Suprapubic skin (tissue), 4 donors: ENCODE measurements around the gene MTG1. TPM values are rescaled to one million over a fixed set of nuclear protein-coding genes. Genes with fewer than 3 reads are reported as not detected.
A peak's percentile ranks its signal among the peaks of the same experiment; 100 is the strongest.
"Not testable (repeated sequence)": the region's sequence is repeated elsewhere in the genome, so short reads cannot be mapped to it uniquely, and the experiment has no call there.

ENCODE experiments used
- DNase-seq, 2 donors: peaks; one replicate each; pipeline ENCODE4 v3.0.0-alpha.2; 2019; ENCODE audit warnings: low spot score in 2 of 2
- H3K27ac ChIP-seq: fragments of 200-600 bp; sonication (generic); one replicate; pipeline ENCODE4 v1.5.1; 2019
- H3K27me3 ChIP-seq: fragments of 200-600 bp; sonication (generic); one replicate; pipeline ENCODE4 v1.5.1; 2019
- H3K36me3 ChIP-seq: fragments of 200-600 bp; sonication (generic); one replicate; pipeline ENCODE4 v1.5.1; 2019
- H3K4me1 ChIP-seq: fragments of 200-600 bp; sonication (generic); one replicate; pipeline ENCODE4 v1.5.1; 2019
- H3K4me3 ChIP-seq: fragments of 200-600 bp; sonication (generic); one replicate; pipeline ENCODE4 v1.5.1; 2019; ENCODE audit warnings: mild to moderate bottlenecking
- H3K9me3 ChIP-seq: fragments of 200-600 bp; sonication (generic); one replicate; pipeline ENCODE4 v1.5.1; 2019
- CTCF ChIP-seq, 2 donors: fragments of 200-600 bp in 1 of 2; fragments of 450-650 bp in 1 of 2; sonication (generic) in 1 of 2; IDR thresholded peaks; one replicate each; pipeline ENCODE4 v1.5.1; 2016 to 2019; ENCODE audit warnings: antibody characterized with exemption in 2 of 2, mild to moderate bottlenecking in 1 of 2, moderate library complexity in 1 of 2
- EP300 ChIP-seq: sonication (generic); formaldehyde crosslinking; IDR thresholded peaks from one replicate; pipeline ENCODE4 v1.6.1; 2017; ENCODE audit warnings: antibody characterized with exemption
- POLR2A ChIP-seq, 2 donors: fragments of 450-650 bp; IDR thresholded peaks; one replicate each; pipeline ENCODE4 v1.6.1; 2017; ENCODE audit warnings: antibody characterized with exemption in 2 of 2, mild to moderate bottlenecking in 2 of 2, moderate library complexity in 2 of 2
- POLR2AphosphoS5 ChIP-seq, 3 donors: sonication (generic); formaldehyde crosslinking; IDR thresholded peaks; one replicate each; pipeline ENCODE4 v1.6.1; 2017; ENCODE audit warnings: antibody characterized with exemption in 3 of 3
- WGBS: methylation state at CpG from one replicate; pipeline ENCODE4 v1.1.5; 2018; 5-methylcytosine and 5-hydroxymethylcytosine counted together
- total RNA-seq, 4 donors: library from RNA; depleted of rRNA; stranded (reverse); fragments of >200 nt; gene quantifications; one replicate each; pipeline ENCODE4 v1.1.0, GENCODE V29; 2016

The MTG1 gene
- total RNA-seq, 4 donors from 2014 or later = 20.5 to 79.7 (median 36.0) TPM

GRCh38 chr10:133364645-133365431, 29.1 kb upstream of the MTG1 start:
- Histone ChIP-seq H3K9me3 (no peaks in the 10 kb centered on the region), H3K4me1 (peaks cover 16% of the 10 kb centered on the region), H3K27me3 (no peaks in the 10 kb centered on the region), H3K36me3 (peaks cover 68% of the 10 kb centered on the region), H3K27ac (peak overlapping the region; percentile 56), H3K4me3 (no peak overlapping the region)
- DNase-seq = peak in 1 of 2 donors; percentile 70
- WGBS = 54% methylated on average over 26 of the region's 29 CpGs
- TF ChIP-seq CTCF (IDR thresholded peaks at IDR 0.05) (no peak), POLR2AphosphoS5 (IDR thresholded peaks at IDR 0.05) (no peak), EP300 (no peak)

- TF ChIP-seq POLR2AphosphoS5 (IDR thresholded peaks at IDR 0.05) = no peak
- no peak for TF ChIP-seq EP300
- no peak for TF ChIP-seq POLR2A (IDR thresholded peaks at IDR 0.05)
- TF ChIP-seq CTCF (IDR thresholded peaks at IDR 0.05) = no peak
- H3K9me3 ChIP-seq = no peaks in the 10 kb centered on the region
- peak in 1 of 2 donors; percentile 60 for DNase-seq
- WGBS = 76% methylated on average over 5 of the region's 13 CpGs
- no peaks in the 10 kb centered on the region for H3K27me3 ChIP-seq
- peaks cover 10% of the 10 kb centered on the region for H3K4me1 ChIP-seq
- H3K27ac ChIP-seq = peak overlapping the region; percentile 56
- no peak overlapping the region for H3K4me3 ChIP-seq
- H3K36me3 ChIP-seq = peaks cover 75% of the 10 kb centered on the region
These were observed 28.4 kb upstream of the MTG1 start for GRCh38 chr10:133365461-133366129.

- H3K36me3 ChIP-seq = peaks cover 80% of the 10 kb centered on the region
- no peak for TF ChIP-seq EP300
- H3K4me3 ChIP-seq = no peak overlapping the region
- 84% methylated on average over 12 of the region's 17 CpGs for WGBS
- DNase-seq = peak in 1 of 2 donors; percentile 41
- no peaks in the 10 kb centered on the region for H3K9me3 ChIP-seq
- H3K27ac ChIP-seq = no peak overlapping the region
- H3K27me3 ChIP-seq = no peaks in the 10 kb centered on the region
- H3K4me1 ChIP-seq = peaks cover 10% of the 10 kb centered on the region
These were observed 27.9 kb upstream of the MTG1 start for GRCh38 chr10:133366130-133366478.

- DNase-seq = peak in 1 of 2 donors; percentile 53
- no peaks in the 10 kb centered on the region for H3K27me3 ChIP-seq
- TF ChIP-seq CTCF (IDR thresholded peaks at IDR 0.05) = no peak
- no peak for TF ChIP-seq POLR2AphosphoS5 (IDR thresholded peaks at IDR 0.05)
- TF ChIP-seq EP300 = no peak
- no peak for TF ChIP-seq POLR2A (IDR thresholded peaks at IDR 0.05)
- no peak overlapping the region for H3K27ac ChIP-seq
- peaks cover 16% of the 10 kb centered on the region for H3K4me1 ChIP-seq
- WGBS = 100% methylated on average over 4 of the region's 13 CpGs
- H3K36me3 ChIP-seq = peaks cover 84% of the 10 kb centered on the region
- no peak overlapping the region for H3K4me3 ChIP-seq
- H3K9me3 ChIP-seq = no peaks in the 10 kb centered on the region
These were observed 27.2 kb upstream of the MTG1 start for GRCh38 chr10:133366751-133367150.

GRCh38 chr10:133367461-133367860, 26.5 kb upstream of the MTG1 start:
- 67% methylated on average over 1 of the region's 7 CpGs for WGBS
- not testable (repeated sequence) for H3K27me3 ChIP-seq, DNase-seq, H3K9me3 ChIP-seq, H3K27ac ChIP-seq, H3K4me3 ChIP-seq
- peaks cover 77% of the 10 kb centered on the region for H3K36me3 ChIP-seq
- H3K4me1 ChIP-seq = peaks cover 23% of the 10 kb centered on the region

- TF ChIP-seq EP300 = no peak
- TF ChIP-seq POLR2A (IDR thresholded peaks at IDR 0.05) = no peak
- no peak for TF ChIP-seq CTCF (IDR thresholded peaks at IDR 0.05)
- no peak for TF ChIP-seq POLR2AphosphoS5 (IDR thresholded peaks at IDR 0.05)
- peaks cover 27% of the 10 kb centered on the region for H3K4me1 ChIP-seq
- H3K27me3 ChIP-seq = no peaks in the 10 kb centered on the region
- H3K9me3 ChIP-seq = no peaks in the 10 kb centered on the region
- no peak for DNase-seq
- WGBS = 71% methylated on average over 1 of the region's 7 CpGs
- H3K36me3 ChIP-seq = peaks cover 71% of the 10 kb centered on the region
- no peak overlapping the region for H3K27ac ChIP-seq
- H3K4me3 ChIP-seq = no peak overlapping the region
These were observed 25.8 kb upstream of the MTG1 start for GRCh38 chr10:133368153-133368552.
